ENCODE measurements around the gene COL20A1.

Gene COL20A1

DNA sequence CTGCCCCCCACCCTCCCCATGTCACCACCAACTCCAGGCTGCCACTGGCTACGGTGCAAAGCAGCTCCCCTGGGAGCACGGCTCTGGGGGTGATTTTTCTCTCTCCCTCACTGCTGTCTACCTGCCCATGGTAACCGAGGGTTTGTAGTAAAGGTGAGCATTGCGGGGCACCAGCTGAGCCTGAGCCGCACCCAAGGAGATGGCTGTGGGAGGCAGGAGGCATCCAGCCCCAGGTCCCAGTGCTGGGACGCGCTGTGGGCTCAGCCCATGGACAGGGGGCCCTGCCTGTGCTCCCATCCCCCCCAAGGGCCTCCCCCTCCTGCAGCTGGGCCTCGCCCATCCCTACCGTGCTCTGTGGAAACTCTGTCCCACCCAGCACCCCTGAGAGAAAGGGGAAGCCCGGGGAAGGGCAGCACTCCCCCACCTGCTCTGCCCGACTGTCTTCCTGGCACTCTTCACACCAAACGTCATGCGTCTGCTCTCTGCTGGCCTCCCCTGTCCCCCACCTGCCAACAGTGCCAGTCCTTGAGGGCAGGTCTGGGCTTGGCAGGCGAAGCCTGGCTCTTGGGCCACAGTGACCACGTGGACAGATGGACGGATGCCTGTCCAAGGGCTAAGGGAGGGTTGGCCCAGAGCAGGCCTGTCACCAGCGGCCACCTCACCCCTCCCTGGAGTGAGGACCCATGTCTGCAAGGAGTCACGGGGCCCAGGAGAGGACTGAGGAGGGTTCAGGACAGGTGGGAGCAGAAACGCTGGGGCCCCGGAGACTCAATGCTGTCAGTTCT lies 72.0 kb downstream of the COL20A1 start:
- DNase-seq = no peak

DNA sequence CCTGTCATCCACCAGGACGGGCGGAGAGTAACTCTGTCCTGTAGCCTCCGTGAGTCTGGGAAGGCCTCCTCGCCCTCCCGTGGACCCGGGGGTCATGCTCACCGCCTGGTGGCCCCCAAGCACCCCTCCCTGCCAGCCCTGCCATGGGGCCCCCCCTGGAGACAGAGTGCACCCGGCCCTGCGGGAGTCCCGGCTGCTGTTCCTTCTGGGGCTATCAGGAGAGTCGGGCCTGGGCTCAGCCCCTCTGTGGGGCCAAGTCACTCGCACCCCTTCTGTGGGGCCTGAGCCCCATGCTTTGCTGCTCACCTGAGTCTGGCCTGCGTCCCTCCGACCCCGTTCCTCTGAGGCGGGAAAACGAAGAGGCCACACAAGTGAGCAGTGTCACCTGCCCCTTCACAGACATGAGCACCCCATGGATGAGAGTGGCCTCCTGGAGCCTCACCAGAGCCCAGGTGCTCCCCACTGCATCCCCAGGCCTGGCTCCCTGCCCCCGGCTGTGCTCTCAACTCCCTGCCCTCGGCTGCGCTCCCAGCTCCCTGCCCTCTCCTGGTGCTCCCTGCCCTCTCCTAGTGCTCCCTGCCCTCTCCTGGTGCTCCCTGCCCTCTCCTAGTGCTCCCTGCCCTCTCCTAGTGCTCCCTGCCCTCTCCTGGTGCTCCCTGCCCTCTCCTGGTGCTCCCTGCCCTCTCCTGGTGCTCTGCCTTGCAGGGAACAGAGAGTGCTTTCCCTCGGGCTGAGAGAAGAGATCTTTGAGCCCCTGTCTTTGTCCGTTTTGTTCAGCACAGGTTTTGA lies 72.8 kb downstream of the COL20A1 start:
- no peak for DNase-seq

DNA sequence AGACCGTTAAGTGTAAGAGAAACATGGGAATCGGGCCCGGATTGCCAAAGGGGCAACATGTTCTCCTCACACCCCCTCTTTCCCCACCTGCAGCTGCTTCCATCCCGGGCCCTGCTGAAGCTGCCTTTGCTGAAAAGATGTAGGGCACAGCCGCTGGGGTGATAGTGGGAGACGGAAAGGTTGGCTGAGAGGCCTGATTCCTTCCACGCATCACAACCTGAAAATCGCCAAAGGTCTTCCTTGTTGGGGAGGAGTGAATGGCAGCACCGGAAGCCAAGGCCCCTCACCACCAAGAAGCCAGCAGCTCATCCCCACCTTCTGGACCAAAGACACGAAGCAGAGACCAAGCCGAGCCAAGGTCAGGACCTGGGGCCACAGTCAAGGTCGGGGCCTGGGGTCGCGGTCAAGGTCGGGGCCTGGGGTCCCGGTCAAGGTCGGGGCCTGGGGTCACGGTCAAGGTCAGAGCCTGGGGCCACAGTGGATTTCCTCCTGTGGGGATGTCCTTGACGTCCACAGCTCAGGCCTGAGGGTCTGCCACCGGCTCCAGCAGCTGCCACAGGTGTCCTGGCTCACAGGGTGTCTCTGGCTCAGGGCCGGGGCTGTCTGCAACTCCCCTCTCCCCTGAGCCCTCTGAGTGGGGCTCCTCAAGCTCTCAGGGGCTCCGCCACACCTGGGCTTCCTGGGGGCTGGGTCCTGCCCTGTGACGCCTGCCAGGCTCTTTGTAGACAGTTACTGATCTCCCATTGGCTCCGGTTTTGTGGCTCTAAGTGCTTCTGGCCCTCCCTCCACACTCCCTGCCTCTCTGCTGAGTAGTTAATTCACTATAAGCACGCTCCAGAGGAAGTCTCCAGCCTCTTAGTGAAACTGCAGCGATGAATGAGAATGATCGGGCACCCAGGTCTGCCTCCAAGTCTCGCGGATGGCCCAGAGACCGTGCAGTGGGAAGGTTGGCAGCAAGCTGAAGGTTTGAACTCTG lies 73.7 kb downstream of the COL20A1 start:
- DNase-seq = no peak

DNA sequence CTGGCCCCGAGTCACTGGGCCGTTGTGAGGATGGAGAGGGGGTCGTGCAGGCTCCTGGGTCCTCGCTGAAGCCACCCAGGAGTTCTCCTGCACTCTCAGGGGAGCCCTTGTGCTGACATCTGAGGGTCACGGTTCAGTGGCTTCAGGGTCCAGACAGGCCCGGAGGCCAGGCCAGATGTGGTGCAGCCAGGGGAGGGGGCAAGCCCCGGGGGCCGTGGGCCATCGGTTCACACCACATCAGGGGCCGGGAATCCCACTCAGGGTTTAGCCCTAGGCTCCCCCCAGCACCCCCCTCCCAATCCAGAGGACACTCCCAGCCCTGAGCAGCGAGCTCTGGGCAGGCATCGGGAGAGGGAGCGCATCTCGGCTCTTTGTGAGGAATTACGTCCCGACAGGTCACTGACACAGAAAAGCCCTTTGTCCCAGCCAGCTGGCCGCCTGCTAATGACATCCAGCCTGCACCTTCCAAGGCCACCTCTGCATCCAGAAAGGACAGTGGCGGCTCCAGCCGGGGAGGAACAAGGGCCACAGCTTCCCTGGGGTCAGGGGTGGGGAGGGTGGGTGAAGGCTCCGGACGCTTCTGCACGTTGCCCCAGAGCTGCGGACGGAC lies 74.6 kb downstream of the COL20A1 start:
- DNase-seq = no peak

DNA sequence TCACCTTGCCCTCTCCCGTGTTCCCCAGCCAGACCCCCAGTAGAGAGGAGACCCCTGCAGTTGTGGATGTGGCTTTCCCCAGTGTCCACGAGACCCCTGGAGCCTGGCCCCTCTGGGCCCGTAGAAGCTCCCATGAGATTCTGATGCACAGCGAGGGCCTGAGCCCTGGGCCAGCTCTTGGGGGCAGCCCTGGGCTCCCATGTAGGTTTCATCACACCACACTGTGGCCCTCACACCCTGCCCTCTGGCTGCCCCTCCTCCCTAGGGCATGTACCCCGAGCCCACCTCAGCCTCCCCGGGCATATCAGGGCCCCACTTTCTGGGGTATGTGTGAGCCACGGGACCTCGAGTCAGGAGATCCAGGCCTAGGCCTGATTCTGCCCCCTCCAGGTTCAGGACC lies 75.2 kb downstream of the COL20A1 start:
- DNase-seq = no peak

DNA sequence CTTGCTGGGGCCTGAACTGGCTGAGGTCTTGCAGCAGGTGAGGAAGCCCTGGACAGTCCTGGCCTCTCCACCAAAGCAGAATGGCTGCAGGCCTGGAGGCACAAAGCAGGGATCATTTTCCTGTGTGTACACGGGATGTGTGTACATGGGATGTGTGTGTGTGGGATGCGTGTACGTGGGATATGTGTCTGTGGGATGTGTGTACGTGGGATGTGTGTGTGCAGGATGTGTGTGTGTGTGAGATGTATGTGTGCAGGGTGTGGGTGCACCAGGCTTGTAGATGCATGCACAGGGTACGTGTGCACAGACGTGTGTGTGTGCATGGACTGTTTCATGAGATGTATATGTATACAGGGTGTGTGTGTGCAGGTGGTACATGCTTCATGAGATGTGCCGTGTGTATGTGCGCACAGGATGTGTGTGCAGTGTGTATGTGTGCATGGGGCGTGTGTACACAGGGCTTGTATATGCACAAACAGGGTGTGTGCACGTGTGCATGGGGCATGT lies 76.1 kb downstream of the COL20A1 start:
- no peak for DNase-seq

DNA sequence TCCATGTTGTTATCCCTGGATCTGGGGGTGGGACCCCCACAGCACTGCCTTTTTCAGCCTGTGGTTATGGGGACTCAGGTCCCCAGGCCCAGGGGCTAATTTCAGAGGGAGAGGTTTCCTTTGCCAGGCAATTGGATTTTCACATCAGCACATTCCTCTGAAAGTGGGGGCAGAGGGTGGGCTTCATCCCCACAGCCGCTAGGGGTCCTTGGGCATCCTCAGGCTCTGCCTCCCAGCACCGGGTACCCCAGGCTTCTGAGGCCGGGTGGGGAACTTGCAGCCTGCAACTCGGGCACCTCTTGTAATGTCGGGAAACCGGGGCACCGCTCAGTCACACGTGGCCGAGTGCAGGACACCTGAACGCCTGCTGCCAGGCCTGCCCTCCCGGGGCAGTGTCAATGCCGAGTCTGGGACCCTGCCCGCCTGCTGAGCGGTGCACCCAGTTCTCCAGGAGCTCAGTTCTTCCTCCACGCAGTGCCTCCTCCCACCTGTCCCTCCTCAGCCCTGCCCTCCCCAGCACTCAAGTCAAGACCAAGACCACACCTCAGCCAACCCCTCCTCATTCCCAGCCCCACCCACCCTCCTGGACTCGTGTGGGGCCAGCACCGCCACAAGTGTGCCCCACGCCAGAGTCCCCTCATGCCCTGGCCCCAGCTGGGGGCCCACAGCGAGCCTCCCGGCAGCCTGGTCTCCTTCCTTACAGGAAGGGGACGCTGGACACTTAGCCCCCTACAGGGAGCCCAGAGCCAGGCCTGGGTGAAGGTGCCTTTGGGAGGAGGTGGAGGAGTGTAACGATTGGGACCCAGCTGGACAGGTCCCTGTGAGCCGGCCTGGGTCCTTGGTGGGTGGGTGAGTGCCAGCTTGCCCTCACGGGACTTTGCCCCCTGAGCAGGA lies 77.0 kb downstream of the COL20A1 start:
- no peak for DNase-seq

DNA sequence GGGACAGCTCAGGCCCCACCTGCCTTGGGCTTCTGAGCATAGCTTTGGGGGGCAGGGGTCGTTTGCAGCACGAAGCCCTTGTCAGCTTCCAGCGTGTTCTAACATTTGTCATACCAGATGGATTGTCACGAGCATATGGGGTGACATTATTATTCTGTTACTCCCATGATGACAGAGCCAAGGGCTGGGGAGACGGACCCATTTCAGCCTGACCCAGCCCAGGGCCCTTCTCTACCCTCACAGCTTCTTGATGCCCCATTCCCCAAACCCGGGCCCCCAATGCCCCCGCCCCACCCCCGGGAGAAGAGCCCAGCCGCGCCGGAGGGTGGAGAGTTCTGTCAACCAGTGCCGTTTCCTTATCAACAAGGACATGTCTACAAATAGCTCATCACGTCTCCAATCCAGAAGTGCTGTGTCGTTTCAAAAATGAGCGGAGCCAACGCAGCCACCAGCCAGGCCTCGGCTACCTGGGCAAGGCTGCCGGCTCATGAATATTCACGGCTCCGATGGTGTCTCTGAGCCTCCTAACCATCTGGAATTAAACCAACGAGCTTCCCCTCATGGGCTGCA lies 77.7 kb downstream of the COL20A1 start:
- no peak for DNase-seq

DNA sequence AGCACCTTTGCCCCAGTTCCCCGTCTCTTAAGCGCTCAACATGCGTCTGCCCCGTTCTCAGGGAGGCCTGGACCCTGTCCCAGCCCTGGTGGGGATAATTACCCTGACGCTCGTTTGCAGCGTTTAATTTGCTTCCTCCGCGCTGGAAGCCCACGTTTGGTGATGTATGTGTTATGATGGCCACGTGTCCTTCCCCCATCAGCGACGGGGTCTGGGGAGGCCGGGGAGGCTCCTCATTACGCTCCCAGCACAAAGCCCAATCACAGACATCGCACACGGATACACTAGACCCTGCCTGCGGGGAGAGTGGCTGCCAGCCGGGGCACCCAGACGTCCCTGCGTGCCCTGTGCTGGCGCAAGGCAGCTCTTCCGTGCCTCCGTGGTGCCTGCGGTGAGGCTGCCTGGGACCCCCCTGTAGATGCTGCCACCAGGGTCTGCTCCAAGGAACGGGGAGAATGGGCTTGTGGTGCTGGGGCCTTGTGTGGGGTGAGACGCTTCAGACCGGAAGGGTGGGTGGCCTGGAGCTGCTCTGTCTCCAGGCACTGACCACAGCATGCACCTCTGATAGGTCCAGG lies 78.4 kb downstream of the COL20A1 start:
- DNase-seq = no peak

DNA sequence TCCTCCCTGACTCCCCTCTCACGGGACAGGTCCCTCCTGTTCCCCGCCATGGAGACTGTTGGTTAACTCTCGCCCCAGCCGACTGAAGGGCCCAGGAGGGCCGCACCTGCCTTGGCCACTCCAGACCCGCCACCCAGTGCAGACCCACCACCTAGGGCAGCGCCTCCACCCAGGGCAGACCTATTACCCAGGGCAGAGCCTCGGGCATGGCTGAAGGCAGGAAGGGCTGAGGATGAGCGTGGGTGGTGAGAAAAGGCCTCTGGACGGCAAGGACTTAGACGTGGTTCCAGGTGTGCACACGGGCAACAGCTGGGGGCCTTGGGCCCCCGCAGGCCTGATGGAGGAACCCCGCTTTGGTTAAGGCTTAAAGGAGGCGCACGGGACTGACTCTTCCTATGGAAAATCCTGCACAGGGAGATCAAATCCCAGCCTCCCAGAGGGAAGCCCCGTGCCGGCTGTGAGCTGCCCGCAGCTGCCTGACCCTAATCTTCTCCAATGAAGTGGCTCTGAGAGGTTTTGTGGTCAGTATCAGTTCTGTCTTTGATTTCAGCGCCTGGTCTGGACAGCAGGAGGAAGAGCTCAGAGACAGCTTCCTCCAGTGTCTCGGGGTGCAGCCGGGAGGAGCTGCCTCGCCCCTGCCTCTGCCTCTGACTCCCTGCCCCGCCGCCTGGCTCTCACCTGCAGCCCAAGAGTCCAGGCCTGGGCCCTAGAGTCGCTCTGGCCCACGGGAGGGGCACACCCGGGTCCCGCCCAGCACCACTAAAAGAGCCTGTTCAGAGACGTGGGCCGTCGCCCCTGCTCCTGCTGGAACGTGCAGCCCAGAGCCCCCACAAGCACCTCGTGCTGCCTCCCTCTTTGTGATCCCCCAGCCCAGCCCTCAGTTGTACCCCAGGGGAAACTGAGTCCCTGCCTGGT lies 80.2 kb downstream of the COL20A1 start:
- no peak for DNase-seq

DNA sequence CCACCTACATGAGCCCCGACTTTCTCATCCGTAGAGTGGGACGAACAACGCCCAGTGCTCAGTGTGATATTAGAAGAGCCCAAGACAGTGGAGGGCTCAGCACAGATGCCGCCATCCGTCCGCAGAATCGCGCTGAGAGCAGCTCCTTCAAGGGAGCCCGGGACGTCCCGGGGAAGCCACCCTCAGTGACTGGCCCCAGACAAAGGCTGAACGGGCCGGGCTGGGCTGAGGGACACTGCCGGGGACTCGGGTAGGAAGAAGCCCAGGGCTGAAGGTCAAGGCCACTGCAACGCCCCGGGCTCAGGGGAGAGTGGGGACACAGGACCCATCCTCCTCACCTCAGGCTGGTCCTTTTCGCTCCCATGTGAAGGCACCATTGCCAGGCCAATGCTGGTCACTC lies 81.0 kb downstream of the COL20A1 start:
- no peak for DNase-seq

DNA sequence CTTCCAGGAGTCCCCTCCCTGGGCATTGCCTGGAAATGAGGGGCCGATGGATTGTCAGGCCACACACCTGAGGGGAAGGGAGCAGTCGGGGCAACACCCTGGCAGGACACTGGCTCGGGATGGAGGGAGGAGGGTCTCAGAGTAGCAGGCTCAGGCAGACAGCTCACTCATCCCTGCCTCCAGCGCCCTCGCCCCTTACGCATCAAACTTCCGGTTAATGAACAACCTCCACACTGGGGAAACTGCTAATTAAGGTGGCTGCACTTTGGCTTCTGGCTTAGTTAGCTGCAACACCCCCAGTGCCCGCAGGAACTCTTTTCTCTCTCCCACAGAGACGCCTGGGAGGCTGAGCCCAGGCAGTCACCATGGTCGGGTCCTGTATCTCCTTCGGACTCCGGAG lies 81.5 kb downstream of the COL20A1 start:
- no peak for DNase-seq

DNA sequence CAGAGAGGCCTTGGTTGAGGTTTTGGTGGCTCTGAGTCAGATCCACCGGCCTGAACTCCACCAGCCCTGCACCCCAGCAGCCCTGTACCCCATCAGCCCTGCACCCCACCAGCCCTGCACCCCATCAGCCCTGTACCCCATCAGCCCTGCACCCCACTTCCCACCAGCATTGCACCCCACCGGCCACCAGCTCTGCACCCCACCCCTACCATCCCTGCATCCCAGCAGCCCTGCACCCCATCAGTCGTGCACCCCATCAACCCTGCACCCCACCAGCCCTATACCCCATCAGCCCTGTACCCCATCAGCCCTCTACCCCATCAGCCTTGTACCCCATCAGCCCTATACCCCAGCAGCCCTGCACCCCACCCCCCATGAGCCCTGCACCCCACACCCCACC lies 82.5 kb downstream of the COL20A1 start:
- no peak for DNase-seq

DNA sequence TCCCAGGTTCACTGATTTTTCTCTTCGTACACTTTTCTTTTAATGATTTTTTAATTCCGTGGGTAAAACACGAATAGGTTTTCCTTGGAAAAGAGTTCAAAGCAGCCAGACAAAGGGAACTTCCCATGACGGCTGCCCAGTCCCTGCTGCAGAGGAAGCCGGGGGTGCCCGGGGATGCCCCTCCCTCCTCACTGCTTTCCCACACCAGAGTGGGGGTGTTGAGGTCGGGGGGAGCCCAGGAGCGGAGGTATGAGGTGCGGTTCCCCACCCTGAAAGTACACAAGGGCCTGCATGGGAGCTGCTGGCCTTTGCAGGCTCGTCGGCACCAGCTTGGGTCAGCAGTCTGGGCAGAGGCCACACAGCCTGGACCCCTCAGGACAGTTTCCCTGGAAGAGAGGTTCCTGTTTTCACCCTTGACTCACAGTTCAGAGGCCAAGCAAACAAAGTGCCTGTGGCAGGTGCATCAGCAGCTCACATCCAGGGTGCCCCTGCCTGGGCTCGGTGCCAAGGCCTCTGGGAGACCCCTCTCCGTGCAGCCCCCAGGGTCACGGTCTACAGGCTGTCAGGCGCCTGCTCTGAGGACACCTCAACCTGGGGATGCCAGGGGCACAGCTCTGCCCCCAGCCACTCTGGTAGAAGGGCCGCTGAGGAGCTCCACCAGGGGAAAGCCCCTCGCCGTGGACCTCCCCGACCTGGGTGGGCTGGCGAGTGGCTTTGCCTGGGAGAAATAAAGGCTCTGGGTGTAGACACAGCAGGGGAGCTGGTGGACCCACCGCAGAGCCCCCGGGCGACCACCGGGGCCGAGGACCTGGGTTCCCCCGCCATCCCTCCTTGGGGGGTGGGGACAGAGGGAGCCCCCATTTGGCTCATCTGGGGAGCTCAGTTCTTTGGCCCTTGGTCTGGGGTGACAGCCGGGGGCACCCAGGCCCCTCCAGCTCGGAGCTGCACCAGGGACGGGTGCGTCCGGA lies 83.6 kb downstream of the COL20A1 start:
- DNase-seq = no peak

DNA sequence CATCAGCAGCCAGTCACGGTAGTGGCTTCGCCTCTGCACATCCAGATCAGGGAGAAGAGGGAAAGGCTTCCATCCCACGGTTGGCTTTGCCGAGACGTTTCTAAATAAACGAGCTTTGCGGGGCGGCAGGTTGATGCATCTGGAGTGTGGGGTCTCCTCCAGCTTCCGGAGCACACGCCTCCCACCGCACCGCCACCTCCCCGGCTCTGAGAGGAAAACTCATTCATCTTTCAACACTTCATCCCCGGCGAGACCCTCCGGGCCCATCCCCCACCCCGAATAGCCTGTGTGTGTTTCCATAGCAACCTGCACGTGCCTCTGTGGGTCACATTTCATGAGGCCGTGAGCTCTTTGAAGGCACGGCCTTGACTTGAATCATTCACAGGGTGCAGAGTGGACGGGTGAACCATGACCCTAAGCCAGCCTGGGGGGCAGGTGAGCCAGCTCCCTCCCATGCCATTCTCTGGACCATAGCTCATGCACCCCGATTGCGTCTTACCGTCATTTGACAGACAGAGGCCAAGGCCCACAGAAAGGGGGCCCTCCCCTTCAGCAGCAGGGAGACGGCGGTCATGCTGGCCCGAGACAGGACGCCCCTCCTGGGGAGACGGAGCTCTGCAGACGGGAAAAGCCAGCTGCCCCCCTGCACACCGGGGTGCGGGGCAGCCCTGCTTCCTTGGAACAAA lies 84.4 kb downstream of the COL20A1 start:
- DNase-seq = no peak

DNA sequence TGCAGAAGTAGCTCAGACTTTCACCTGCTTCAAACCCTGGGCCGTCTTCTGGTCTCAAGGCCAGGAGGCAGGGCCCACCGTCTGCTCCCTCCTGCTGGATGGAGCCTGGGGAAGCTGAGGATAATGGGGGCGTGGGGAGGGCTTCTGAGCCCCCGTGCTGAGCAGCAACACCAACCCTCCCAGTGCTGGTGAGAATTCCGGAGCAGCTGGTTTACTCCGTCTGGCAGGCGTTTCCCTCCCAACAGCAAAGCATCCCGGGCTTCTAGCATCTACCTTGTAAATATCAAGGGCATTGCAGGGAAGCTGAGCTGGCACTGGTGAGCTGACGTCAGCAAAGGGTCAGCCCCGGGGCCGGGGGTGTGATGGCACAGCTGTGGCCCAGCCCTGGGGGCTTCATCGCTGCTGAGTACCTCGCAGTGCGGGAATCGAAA lies 85.0 kb downstream of the COL20A1 start:
- no peak for DNase-seq

DNA sequence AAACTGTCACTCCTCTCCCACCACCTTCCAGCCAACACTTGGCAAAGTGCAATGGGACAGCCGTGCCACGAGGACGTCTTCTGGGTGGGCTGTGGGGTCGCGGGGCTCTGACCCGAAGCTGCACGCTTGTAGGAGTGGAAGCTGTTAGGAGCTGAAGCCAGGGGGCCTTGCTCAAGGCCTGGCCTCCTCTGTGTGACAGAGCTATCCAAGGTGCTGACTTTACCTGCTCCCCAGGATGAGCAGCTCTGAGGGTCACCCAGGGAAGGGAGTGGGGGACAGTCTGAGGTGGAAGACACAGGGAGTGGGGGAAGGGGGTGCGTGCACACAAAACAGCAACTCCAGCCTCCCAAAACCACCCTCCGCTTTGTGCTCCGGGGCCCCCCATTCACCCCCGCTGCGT lies 85.6 kb downstream of the COL20A1 start:
- DNase-seq = no peak

DNA sequence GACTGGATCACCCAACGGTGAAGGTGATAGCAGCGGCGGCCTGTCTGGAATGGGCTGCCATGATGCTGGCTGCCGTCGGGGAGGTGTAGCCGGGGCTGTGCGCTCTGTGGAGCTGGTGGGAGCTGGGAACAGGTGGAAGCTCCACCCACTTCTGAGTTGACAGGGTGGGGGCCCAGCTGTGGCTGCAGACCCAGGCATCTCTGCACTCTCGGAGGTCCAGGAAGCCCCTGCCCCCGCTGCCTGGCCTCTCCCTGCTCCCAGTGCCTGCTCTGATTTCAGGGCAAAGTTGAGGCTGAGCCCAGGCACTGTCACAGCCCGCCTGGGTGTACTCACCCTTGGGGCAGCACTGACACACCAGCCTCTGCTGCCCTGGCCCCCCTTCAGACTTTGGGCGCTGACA lies 86.3 kb downstream of the COL20A1 start:
- DNase-seq = no peak

Data from CD4-positive, alpha-beta T cell treated with Interleukin-17A for 4 hours (primary cell).